ENCODE measurements around the gene MRPS16. TPM values are rescaled to one million over a fixed set of nuclear protein-coding genes. Genes with fewer than 3 reads are reported as not detected.

Gene MRPS16
- polyA plus RNA-seq, 1 donor from 2014 or later = 80.6 TPM

DNA sequence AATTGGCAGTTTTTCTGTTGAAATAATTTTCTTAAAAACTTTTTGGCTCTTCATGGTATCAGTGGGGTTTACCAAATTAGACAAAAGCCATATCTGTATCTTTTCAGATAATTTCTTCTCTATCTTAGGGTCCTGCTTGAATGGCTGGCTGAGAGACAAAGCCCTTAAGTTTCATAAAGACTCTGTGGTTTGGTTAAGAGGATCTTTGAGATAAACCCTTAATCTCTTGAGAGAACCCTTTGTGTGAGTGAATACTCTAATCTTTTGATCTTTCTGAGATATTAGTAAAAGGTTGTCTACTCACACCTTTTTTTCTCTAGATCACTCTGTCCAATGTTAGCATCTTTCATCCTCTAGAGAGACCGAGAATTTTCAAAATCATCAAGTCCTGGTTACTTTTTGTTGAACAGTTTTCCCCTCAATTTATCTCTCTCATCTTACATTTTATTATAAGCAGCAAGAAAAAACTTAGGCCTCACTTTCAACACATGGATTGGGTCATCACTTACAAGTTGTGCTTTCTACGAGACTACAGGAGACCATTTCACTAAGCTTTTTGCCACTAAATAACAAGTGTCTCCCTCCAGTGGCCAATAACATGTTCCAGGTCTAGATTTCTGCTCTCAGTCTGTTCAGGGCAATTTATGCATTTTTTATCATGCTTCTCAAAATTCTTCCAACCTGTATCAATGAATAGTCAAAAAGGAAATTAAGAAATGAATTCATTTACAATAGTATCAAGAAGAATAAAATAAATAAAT is 33.8 kb downstream of the MRPS16 start:
- TF ChIP-seq REST (IDR thresholded peaks at IDR 0.05; ENCODE audit: borderline replicate concordance) (no peak), SMC3 (conservative IDR thresholded peaks at IDR 0.05; ENCODE audit: poor library complexity) (no peak), EP300 (conservative IDR thresholded peaks at IDR 0.05; ENCODE audit: poor library complexity, severe bottlenecking) (no peak), EZH2 (IDR thresholded peaks at IDR 0.05; ENCODE audit: borderline replicate concordance, insufficient read depth, low read length, poor library complexity, severe bottlenecking) (no peak), TAF1 (IDR thresholded peaks at IDR 0.05; ENCODE audit: low read depth) (no peak), POLR2AphosphoS5 (IDR thresholded peaks at IDR 0.05) (no peak), MXI1 (conservative IDR thresholded peaks at IDR 0.05; ENCODE audit: poor library complexity, severe bottlenecking) (no peak), RAD21 (conservative IDR thresholded peaks at IDR 0.05) (no peak)
- TF ChIP-seq, protein P1, sequence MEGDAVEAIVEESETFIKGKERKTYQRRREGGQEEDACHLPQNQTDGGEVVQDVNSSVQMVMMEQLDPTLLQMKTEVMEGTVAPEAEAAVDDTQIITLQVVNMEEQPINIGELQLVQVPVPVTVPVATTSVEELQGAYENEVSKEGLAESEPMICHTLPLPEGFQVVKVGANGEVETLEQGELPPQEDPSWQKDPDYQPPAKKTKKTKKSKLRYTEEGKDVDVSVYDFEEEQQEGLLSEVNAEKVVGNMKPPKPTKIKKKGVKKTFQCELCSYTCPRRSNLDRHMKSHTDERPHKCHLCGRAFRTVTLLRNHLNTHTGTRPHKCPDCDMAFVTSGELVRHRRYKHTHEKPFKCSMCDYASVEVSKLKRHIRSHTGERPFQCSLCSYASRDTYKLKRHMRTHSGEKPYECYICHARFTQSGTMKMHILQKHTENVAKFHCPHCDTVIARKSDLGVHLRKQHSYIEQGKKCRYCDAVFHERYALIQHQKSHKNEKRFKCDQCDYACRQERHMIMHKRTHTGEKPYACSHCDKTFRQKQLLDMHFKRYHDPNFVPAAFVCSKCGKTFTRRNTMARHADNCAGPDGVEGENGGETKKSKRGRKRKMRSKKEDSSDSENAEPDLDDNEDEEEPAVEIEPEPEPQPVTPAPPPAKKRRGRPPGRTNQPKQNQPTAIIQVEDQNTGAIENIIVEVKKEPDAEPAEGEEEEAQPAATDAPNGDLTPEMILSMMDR (IDR thresholded peaks at IDR 0.05; ENCODE audit: poor library complexity, severe bottlenecking) = no peak
- Histone ChIP-seq H3K4me2 (ENCODE audit: low read length) (no peak overlapping the region), H3K27ac (ENCODE audit: low read length) (no peak overlapping the region), H3K36me3 (ENCODE audit: insufficient read depth, low read length) (peaks cover 6% of the 10 kb centered on the region), H3K4me3 (ENCODE audit: low read length) (no peak overlapping the region), H3K79me2 (replicated peaks; ENCODE audit: insufficient read depth, low read length) (peaks cover 3% of the 10 kb centered on the region), H2AFZ (ENCODE audit: low read depth, low read length) (no peak overlapping the region), H3K9ac (ENCODE audit: low read length) (no peak overlapping the region), H4K20me1 (ENCODE audit: insufficient read depth) (no peaks in the 10 kb centered on the region), H3K27me3 (ENCODE audit: insufficient read depth, low read depth, low read length) (no peaks in the 10 kb centered on the region), H3F3A (ENCODE audit: insufficient read depth, low read length, poor library complexity, severe bottlenecking) (no peaks in the 10 kb centered on the region), H3K9me2 (ENCODE audit: insufficient read depth, low read length) (no peaks in the 10 kb centered on the region), H3K9me3 (ENCODE audit: low read length) (no peaks in the 10 kb centered on the region)

DNA sequence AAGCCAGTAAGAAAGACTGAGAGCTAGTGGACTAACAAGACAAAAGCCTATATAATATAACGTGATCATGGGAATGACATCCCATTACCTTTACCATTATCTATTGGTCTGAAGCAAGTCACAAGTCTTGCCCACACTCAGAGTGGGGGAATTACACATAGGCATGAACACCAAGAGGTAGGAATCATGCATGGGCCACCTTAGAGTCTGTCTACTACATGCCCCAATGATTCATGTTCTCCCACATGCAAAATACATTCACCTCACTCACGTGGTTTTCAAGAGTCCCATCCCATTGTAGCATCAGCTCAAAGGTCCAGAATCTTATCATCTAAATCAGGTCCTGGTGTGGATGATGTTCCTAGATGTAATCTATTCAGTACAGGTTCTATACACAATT is 34.8 kb downstream of the MRPS16 start:
- Histone ChIP-seq H3F3A (ENCODE audit: insufficient read depth, low read length, poor library complexity, severe bottlenecking) (no peaks in the 10 kb centered on the region), H3K9me3 (ENCODE audit: low read length) (no peaks in the 10 kb centered on the region), H3K27ac (ENCODE audit: low read length) (no peak overlapping the region), H3K79me2 (replicated peaks; ENCODE audit: insufficient read depth, low read length) (peaks cover 3% of the 10 kb centered on the region), H3K9ac (ENCODE audit: low read length) (no peak overlapping the region), H2AFZ (ENCODE audit: low read depth, low read length) (no peak overlapping the region), H4K20me1 (ENCODE audit: insufficient read depth) (no peaks in the 10 kb centered on the region), H3K27me3 (ENCODE audit: insufficient read depth, low read depth, low read length) (no peaks in the 10 kb centered on the region), H3K36me3 (ENCODE audit: insufficient read depth, low read length) (peaks cover 6% of the 10 kb centered on the region), H3K4me3 (ENCODE audit: low read length) (no peak overlapping the region), H3K9me2 (ENCODE audit: insufficient read depth, low read length) (no peaks in the 10 kb centered on the region), H3K4me2 (ENCODE audit: low read length) (no peak overlapping the region)
- no peak for TF ChIP-seq EP300 (conservative IDR thresholded peaks at IDR 0.05; ENCODE audit: poor library complexity, severe bottlenecking)
- no peak for TF ChIP-seq EZH2 (IDR thresholded peaks at IDR 0.05; ENCODE audit: borderline replicate concordance, insufficient read depth, low read length, poor library complexity, severe bottlenecking)
- TF ChIP-seq RAD21 (conservative IDR thresholded peaks at IDR 0.05) = no peak
- no peak for TF ChIP-seq POLR2AphosphoS5 (IDR thresholded peaks at IDR 0.05)
